ENCODE data around the gene MX1. TPM values are rescaled to one million over a fixed set of nuclear protein-coding genes. Genes with fewer than 3 reads are reported as not detected.

The MX1 gene
- total RNA-seq, 4 donors from 2014 or later: 8.5 to 87.3 (median 44.8) TPM

GRCh38 chr21:41500363-41500762 is 74.3 kb downstream of the MX1 start:
- ATAC-seq (ENCODE audit: low FRiP score) (no peak), DNase-seq (ENCODE audit: low spot score) (no peak)
- no peak for TF ChIP-seq CTCF (IDR thresholded peaks at IDR 0.05)

- TF ChIP-seq CTCF (IDR thresholded peaks at IDR 0.05): no peak
- ATAC-seq (ENCODE audit: low FRiP score) (no peak), DNase-seq (ENCODE audit: low spot score) (no peak)
Measured at GRCh38 chr21:41500931-41501381, 74.9 kb downstream of the MX1 start.

- ATAC-seq (ENCODE audit: low FRiP score) (no peak), DNase-seq (ENCODE audit: low spot score) (no peak)
- TF ChIP-seq CTCF (IDR thresholded peaks at IDR 0.05): no peak
Measured at GRCh38 chr21:41501919-41502318, 75.9 kb downstream of the MX1 start.

- no peak for DNase-seq (ENCODE audit: low spot score)
- no peak for TF ChIP-seq CTCF (IDR thresholded peaks at IDR 0.05)
- no peak for ATAC-seq (ENCODE audit: low FRiP score)
Measured at GRCh38 chr21:41503331-41503730, 77.3 kb downstream of the MX1 start.

- no peak for DNase-seq (ENCODE audit: low spot score)
- no peak for TF ChIP-seq CTCF (IDR thresholded peaks at IDR 0.05)
- ATAC-seq (ENCODE audit: low FRiP score): no peak
Measured at GRCh38 chr21:41504030-41504429, 78.0 kb downstream of the MX1 start.

GRCh38 chr21:41506005-41506594 is 80.1 kb downstream of the MX1 start:
- no peak for TF ChIP-seq CTCF (IDR thresholded peaks at IDR 0.05)
- ATAC-seq (ENCODE audit: low FRiP score): no peak
- DNase-seq (ENCODE audit: low spot score): no peak

Measured in omental fat pad (tissue), 4 donors.